Endometrial microvascular endothelial cells (primary cell): ENCODE results near the gene PSMC5. TPM values are rescaled to one million over a fixed set of nuclear protein-coding genes. Genes with fewer than 3 reads are reported as not detected.
"Not testable (repeated sequence)": the region's sequence is repeated elsewhere in the genome, so short reads cannot be mapped to it uniquely, and the experiment has no call there.

Experiments used
- in situ Hi-C: cut with HindIII; loops from 2 replicates; pipeline ENCODE4 v1.10.0; 2017; ENCODE audit warnings: low sequenced_read_pairs, low pct_unique_long_range_greater_than_20kb; ENCODE audit errors: inconsistent ontology term
- total RNA-seq: library from RNA; depleted of rRNA; stranded (reverse); fragments of >200 nt; gene quantifications from one replicate; pipeline ENCODE4 v1.2.3, GENCODE V29; 2015; ENCODE audit errors: inconsistent ontology term

PSMC5 gene
- total RNA-seq, result 89.9 TPM

DNA sequence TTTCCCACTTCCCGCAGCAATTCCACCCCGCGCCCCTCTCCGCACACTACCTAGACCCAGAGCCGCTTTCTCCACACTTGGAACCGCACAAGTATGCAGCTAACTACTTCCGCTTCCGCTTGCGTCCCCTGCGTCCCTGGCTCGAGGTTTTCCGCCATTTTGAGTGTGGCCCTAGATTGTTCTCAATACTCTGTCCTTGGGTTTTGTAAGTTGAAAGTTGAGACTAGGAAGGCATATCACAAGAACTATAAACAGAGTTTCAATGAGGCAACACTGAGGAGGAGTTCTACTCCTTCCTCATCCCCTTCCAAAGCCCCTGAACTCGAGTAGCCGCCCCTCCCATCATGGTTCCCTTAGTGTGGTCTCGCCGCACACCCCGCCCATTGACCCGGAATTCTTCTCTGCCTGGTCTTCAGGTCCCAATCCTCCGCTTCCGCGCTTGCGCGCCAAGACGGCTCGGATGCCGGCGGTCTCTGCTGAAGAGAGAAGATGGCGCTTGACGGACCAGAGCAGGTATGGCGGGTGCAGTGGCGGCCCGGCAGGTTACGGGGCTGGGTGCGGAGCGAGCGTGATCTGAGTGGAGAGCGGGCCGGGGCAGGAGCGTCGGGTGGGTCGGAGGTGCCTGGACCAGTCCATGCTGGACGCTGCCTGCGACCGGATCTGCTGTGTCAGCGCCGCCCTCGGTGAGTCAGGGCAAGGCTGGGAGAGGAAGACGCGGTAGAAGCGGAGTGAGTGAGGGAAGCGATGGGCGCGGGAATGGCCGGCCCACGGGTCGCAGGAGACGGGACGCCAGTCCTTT, at the start of gene PSMC5, which contains the start of gene FTSJ3:
TSS of gene PSMC5 (plus strand) at position 430 of the 799 bp plus-strand sequence. CDS start at position 490, 60 bp downstream.
TSS of gene FTSJ3 (minus strand) at position 662 of the 799 bp plus-strand sequence. CDS start 761 bp downstream, outside the sequence.
- in situ Hi-C loops, result no loop called here

DNA sequence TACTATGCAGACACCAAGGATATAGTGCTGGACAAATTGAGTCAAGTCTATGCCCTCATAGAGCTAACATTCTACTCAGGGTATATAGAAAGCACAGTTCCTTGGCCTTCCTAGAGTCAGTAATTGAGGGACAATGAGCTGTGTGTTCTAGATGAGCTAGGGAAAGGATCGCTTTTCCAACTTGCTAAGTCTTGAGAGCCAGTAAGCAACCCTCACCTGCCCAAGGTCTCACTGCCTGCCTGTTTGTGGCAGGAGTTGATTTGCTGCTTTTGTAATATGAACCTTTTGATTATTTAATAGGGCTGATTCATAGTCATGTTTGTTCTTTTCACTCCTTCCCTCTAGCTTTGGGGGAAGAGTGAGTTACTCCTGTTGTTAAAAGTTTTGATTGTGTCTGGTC, 46.7 kb upstream of the PSMC5 start:
- in situ Hi-C loops, result no loop called here

DNA sequence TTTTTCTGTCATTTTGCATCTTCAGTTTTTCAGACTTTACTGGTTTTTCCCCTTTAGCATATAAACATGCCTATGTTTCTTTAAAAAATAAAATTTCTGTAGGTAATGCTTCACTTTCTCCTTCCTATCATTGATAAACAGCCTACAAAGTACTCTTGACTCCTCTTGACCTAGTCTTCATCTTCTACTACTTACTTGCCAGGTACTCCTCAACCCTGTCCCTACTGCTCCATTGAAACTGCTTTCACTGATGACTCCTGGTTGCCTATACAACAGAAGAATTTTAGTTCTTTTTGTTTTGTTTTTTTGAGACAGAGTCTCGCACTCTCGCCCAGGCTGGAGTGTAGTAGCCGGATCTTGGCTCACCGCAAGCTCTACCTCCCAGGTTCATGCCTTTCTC, 46.3 kb upstream of the PSMC5 start:
- in situ Hi-C loops, result no loop called here

DNA sequence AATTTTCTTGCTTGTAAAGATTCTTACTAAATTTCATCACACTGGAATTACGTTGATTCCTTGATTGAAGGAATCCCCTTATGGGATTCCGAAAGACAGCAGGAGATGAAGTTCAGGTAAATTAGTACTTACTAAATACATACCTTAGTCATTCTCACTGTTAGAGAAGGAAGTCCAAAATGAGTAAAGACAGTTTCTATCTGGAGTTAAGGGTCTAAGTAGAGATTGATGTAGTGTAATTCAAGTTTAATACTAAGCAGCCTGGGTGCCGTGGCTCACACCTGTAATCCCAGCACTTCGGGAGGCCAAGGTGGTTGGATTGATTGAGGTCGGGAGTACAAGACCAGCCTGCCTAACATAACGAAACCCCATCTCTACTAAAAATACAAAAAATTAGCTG, 43.7 kb upstream of the PSMC5 start:
- in situ Hi-C loops, result no loop called here

DNA sequence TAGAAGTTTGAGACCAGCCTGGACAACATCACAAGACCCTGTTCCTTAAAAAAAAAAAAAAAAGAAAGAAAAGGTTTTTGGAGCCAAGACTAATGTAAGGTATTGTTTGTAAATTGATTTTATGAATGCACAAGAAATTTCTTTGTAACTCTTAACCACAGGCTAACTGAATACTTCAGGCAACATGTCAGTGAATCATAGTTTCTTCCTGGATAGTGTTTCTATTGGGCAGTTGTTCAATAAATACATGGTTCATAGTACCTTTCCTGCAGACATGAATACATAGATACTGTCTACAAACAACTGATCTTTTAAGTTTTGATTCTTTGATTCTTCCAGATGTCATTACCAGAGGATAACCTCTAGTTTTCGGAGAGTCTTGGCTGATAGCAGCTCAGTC, 41.7 kb upstream of the PSMC5 start:
- in situ Hi-C loops, result no loop called here

DNA sequence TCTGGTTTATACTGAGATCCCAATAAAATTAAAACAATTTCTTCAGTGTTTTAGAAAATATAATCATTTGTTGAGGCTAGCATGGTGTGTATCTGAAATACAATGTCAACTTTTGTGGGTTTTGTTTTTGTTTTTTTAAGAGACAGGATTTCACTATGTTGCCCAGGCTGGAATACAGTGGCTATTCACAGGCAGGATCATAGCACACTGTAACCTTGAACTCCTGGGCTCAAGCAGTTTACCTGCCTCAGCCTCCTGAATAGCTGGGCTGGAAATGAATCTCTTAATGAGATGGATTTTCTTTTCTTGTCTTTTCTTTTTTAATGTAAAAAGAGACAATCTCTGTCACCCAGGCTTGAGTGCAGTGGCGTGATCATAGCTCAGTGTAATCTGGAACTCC, 41.1 kb upstream of the PSMC5 start:
- in situ Hi-C loops, result no loop called here

DNA sequence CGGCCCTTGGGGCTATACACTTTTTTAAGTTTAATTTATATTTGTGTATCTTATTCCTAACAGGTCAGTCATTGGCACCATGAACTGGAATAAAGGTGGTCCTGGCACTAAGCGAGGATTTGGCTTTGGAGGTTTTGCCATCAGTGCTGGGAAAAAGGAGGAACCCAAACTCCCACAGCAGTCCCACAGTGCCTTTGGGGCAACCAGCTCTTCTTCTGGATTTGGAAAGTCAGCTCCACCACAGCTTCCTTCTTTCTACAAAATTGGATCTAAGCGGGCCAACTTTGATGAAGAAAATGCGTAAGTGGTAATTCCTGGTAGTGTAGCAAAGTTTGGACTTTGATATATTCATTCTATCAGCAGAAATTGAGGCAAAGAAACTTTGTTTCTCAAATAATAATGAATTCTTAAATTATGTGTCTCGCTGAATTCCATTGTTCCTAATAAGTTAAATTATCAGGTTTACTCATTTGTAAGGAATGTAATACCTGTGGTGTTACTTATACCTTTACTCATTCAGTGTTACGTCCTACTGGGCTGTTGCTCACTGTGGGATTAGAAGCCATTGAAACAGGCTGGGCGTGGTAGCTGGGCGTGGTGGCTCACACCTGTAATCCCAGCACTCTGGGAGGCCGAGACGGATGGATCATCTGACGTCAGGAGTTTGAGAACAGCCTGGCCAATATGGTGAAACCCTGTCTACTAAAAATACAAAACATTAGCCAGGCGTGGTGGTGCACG, 40.1 kb upstream of the PSMC5 start:
- in situ Hi-C loops, result no loop called here

DNA sequence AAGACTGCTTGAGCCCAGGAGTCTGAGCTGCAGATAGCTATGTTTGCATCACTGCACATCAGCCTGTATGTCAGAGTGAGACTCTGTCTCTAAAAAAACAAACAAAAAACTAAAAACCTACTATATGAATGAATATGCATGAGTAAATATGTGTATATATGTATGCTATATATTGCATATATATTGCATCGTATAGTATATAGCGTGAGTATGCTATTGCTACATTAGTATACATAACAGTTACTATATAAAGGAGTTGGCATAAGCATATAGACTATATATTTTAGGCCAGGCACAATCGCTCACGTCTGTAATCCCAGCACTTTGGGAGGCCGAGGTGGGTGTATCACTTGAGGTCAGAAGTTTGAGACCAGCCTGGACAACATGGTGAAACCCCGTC, 37.2 kb upstream of the PSMC5 start:
- in situ Hi-C loops, result no loop called here

DNA sequence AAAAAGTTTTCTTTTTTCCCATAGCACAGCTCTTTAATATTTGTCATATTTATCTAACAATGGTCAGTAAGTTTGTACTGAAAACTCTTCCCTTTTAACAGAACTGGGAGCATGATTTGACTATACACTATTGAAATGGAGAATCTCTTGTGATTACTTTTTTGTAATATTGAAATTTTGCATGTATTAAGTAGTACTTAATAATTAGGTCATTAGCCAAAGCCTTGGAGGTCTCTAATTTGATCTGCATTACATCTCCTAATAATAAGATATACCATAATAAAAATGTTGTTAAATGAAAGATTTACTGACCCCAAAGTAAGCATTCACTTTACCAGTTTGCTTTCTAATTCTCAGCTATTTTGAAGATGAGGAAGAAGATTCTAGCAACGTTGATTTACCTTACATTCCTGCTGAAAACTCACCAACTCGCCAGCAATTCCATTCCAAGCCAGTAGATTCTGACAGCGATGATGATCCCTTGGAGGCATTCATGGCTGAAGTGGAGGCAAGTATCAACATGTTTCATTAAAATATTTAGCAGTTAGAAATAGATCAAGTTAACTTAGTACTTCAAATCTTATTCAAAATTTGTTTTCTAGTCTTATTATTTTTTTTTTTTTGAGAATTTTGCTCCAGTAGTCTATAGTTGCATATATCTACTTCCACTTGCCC, 35.0 kb upstream of the PSMC5 start:
- in situ Hi-C loops, result no loop called here

DNA sequence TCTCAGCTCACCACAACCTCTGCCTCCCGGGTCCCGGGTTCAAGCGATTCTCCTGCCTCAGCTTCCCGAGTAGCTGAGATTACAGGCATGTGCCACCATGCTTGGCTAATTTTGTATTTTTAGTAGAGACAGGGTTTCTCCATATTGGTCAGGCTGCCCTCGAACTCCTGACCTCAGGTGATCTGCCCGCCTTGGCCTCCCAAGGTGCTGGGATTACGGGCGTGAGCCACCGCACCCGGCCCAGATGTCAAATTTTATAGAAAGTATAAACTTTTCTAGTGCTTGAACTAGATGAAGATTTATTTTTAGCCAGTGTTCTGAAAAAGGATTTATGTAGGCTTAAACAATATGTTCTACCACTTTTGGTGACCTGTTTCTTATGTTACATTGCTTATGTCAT, 30.9 kb upstream of the PSMC5 start:
- in situ Hi-C loops, result not testable (repeated sequence)

DNA sequence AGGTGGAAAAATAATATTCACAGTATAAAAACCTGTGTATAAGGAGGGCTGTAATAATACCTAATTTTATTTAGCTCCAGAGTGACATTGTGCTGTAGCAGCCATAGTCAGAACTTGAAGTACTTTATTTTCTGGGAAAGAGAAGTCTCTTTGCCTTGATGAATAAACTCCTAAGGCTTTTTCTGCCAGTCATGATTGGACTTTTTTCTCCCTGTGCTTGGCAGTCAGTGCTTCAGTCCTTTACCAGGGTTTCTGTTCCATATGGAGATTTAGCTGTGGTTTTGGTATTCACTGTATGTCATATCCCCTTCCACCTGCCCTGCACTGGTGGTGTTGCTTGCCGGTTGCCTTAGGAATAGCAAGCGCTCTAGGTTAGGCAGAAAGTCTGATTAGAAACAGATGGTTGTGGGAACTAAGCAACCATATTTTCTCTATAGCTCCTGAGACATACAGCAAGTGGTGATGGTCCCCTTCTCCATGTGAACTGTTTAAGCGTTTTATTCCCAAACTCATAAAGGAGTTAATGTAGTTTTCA, 28.6 kb upstream of the PSMC5 start:
- in situ Hi-C loops, result no loop called here

DNA sequence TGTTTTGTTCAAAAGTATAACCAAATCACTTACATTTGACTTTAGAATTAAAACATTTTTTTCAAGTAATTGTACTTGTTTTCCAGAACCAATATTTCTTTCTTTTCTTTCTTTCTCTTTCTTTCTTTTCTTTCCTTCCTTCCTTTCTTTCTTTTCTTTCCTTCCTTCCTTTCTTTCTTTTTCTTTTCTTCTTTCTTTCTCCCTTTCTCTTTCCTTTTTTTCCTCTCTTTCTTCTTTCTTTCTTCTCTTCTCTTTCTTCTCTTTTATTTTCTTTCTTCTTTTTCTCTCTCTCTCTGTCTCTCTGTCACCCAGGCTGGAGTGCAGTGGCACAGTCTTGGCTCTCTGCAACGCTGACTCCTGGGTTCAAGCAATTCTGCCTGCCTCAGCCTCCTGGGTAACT, 26.4 kb upstream of the PSMC5 start:
- in situ Hi-C loops, result no loop called here

DNA sequence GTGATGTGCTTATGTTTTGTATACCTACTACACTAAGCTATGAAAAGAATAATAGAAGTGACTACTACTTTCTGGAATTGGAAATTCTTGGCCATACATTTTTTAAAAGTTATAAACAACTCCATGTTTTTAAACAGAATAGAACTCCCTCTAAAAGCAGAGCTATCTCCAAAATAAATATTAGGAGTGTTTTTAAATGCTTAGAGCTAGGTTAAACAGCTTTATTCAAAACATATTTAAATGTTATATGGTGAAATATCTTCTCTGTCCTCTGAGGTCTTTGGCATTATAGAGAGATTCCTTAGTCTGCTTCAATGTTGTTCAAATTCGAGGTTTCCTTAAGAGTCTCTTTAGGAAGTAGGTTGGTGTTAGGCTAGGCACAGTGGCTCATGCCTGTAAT, 22.9 kb upstream of the PSMC5 start:
- in situ Hi-C loops, result no loop called here

DNA sequence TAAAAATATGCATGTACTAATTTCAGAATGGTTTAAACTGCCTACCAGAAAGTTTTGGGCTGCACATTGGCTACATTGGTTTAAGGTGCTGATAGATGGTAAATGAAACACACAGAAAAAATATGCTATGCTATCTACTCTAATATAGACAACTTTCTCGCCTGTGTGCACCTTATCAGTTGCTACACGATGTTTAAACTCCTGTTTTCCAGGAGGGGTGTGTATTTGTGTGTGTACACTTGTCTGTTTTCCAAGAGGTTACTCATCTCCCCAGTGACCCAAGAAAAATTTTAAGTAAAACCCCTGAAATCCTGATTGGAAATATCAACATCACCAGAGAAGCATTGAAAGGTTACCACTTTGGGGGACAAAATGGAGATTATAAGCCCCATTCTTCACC, 21.6 kb upstream of the PSMC5 start:
- in situ Hi-C loops, result no loop called here

DNA sequence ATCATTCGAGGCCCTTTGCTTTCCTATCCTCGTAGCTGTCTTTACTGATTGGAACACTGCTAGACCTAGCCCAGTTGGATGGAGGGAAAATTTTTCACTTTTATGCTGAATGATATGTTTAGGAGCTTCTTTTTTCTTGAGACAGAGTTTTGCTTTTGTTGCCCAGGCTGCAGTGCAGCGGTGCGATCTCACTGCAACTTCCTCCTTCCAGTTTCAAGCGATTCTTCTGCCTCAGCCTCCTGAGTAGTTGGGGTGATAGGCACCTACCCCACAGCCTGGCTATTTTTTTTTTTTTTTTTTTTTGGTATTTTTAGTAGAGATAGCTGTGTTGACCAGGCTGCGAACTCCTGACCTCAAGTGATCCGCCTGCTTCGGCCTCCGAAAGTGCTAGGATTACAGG, 17.3 kb upstream of the PSMC5 start:
- in situ Hi-C loops, result no loop called here

DNA sequence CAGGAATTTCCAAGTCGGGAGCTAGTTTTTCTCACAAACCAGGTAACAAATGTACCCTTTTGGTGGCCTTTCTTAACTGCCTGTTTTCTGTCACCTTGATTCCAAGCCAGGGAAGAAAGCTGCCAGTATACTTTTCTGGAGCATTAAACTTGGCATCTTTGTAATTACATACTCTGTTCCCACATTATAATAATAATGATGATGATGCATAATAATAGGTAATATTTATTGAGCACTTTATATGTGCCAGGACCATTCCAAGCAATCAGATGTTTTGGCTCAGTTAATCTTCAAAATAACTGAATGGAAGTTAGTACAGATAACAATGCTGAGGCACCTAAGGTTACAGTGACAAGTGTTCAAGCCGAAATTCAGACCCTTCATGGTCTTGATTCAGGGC, 11.1 kb upstream of the PSMC5 start:
- in situ Hi-C loops, result no loop called here

DNA sequence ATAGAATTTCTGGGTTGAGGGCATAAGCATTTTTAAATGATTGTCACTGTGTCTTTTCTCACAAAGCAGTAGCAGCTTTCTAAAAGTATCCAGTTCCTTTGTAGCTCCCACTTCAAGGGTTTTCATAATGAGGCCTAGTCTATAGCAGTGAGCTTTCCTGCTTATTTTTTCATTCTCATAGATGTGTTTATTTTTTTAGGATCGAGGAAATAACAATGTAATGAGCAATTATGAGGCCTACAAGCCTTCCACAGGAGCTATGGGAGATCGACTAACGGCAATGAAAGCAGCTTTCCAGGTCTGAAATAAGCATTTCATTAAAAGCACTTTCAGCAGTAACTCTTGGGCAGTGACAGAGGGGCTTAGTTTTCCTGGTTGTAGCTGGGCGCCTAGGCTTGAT, 10.6 kb upstream of the PSMC5 start:
- in situ Hi-C loops, result no loop called here

DNA sequence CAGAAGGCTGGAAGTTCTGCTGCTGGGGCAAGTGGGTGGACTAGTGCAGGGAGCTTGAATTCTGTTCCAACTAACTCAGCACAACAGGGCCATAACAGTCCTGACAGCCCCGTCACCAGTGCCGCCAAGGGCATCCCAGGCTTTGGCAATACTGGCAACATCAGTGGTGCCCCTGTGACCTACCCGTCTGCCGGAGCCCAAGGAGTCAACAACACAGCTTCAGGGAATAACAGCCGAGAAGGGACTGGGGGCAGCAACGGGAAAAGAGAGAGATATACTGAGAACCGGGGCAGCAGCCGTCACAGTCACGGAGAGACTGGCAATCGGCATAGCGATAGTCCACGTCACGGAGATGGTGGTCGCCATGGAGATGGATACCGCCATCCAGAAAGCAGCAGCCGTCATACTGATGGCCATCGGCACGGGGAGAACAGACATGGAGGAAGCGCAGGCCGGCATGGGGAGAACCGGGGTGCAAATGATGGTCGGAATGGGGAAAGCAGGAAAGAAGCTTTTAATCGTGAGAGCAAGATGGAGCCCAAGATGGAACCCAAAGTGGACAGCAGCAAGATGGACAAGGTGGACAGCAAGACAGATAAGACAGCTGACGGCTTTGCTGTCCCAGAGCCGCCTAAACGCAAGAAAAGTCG, 9.4 kb upstream of the PSMC5 start:
- in situ Hi-C loops, result no loop called here

DNA sequence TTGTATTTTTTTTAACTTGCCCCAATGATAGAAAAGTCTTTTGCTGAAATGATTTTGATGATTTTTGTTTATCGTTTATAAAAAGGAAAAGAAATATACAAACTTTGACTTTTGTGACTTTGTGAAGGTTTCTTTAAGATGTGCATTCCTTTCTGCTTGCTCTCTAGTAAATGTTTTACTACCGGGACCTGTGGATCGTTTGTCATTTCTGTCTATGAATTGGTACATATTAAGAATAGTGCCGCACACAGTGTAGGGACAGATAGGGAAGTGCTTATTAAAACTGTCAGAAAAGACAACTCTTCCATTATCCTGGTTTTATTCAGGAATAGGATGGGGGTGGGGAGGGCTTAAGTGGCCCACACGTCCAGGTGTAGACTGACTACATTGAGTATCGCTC, 8.1 kb upstream of the PSMC5 start:
- in situ Hi-C loops, result no loop called here
